HL-60 (cell line): Measurements from ENCODE around the gene CFAP97D2.

Source experiments
- DNase-seq, 2 experiments: peaks; one replicate each; pipeline ENCODE4 v3.0.0-alpha.2; 2010 to 2020; ENCODE audit warnings: low read depth in 1 of 2, low spot score in 1 of 2
- H3K27ac ChIP-seq: fragments of 250-450 bp; sonication (Bioruptor Pico); replicated peaks from 2 replicates; pipeline ENCODE4 v1.5.1; 2020; ENCODE audit warnings: mild to moderate bottlenecking, moderate library complexity
- H3K27me3 ChIP-seq: fragments of 250-450 bp; sonication (Bioruptor Pico); 2 replicates; pipeline ENCODE4 v1.5.1; 2021; ENCODE audit warnings: mild to moderate bottlenecking, moderate library complexity; ENCODE audit not compliant: insufficient read depth, poor library complexity, severe bottlenecking
- H3K4me3 ChIP-seq: replicated peaks from 2 replicates; pipeline ENCODE4 v1.5.1; 2011; ENCODE audit warnings: mild to moderate bottlenecking, control low read depth, low read length; ENCODE audit not compliant: insufficient read depth
- GABPA ChIP-seq: IDR thresholded peaks from 2 replicates; pipeline ENCODE4 v1.6.1; 2012; ENCODE audit warnings: low read depth
- POLR2AphosphoS5 ChIP-seq: IDR thresholded peaks from 2 replicates; pipeline ENCODE4 v1.6.1; 2012; ENCODE audit warnings: low read depth
- SPI1 ChIP-seq: IDR thresholded peaks from 2 replicates; pipeline ENCODE4 v1.6.1; 2012; ENCODE audit warnings: low read depth, mild to moderate bottlenecking, borderline replicate concordance
- microRNA-seq: library from miRNA; unstranded; fragments of <30 nt; microRNA quantifications from one replicate; pipeline ENCODE4, GENCODE V29; 2018
- TF ChIP-seq, protein P1 (sequence below): IDR thresholded peaks from one replicate; pipeline ENCODE4 v1.5.1; 2011; ENCODE audit warnings: low read length, control low read depth, inconsistent platforms; ENCODE audit not compliant: insufficient read depth
- TF ChIP-seq, protein P2 (sequence below): IDR thresholded peaks from 2 replicates; pipeline ENCODE4 v1.6.1; 2012; ENCODE audit warnings: low read depth; ENCODE audit not compliant: insufficient replicate concordance

The CFAP97D2 gene

DNA sequence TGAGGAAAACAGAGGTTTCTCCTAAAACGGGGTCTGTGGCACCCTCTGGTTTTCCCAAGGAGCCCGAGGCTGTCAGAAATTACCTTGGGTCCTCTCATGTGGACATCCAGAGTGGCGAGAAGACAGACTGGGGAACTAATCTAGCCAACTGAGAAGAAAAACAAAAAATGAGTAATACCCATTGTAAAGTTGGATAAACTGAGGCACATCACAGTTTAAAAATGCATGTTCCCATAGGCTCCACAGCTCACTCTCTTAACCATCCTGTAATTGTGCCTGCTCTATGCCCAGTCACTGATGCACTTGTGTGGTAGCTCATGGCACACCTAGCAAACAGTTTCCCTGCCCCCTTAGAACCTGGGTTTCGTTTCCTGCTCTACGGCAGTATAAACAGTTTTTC, 87.2 kb downstream of the CFAP97D2 start:
- no peak overlapping the region for H3K27ac ChIP-seq
- TF ChIP-seq, protein P1, sequence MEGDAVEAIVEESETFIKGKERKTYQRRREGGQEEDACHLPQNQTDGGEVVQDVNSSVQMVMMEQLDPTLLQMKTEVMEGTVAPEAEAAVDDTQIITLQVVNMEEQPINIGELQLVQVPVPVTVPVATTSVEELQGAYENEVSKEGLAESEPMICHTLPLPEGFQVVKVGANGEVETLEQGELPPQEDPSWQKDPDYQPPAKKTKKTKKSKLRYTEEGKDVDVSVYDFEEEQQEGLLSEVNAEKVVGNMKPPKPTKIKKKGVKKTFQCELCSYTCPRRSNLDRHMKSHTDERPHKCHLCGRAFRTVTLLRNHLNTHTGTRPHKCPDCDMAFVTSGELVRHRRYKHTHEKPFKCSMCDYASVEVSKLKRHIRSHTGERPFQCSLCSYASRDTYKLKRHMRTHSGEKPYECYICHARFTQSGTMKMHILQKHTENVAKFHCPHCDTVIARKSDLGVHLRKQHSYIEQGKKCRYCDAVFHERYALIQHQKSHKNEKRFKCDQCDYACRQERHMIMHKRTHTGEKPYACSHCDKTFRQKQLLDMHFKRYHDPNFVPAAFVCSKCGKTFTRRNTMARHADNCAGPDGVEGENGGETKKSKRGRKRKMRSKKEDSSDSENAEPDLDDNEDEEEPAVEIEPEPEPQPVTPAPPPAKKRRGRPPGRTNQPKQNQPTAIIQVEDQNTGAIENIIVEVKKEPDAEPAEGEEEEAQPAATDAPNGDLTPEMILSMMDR, result no peak
- DNase-seq, result no peak
- no peak overlapping the region for H3K4me3 ChIP-seq
- H3K27me3 ChIP-seq, result no peaks in the 10 kb centered on the region

GRCh38 chr13:114268344-114269280, 89.6 kb downstream of the CFAP97D2 start:
- DNase-seq, result no peak
- TF ChIP-seq SPI1 (no peak), GABPA (no peak), POLR2AphosphoS5 (no peak)
- TF ChIP-seq, protein P1, result no peak
- TF ChIP-seq, protein P2, sequence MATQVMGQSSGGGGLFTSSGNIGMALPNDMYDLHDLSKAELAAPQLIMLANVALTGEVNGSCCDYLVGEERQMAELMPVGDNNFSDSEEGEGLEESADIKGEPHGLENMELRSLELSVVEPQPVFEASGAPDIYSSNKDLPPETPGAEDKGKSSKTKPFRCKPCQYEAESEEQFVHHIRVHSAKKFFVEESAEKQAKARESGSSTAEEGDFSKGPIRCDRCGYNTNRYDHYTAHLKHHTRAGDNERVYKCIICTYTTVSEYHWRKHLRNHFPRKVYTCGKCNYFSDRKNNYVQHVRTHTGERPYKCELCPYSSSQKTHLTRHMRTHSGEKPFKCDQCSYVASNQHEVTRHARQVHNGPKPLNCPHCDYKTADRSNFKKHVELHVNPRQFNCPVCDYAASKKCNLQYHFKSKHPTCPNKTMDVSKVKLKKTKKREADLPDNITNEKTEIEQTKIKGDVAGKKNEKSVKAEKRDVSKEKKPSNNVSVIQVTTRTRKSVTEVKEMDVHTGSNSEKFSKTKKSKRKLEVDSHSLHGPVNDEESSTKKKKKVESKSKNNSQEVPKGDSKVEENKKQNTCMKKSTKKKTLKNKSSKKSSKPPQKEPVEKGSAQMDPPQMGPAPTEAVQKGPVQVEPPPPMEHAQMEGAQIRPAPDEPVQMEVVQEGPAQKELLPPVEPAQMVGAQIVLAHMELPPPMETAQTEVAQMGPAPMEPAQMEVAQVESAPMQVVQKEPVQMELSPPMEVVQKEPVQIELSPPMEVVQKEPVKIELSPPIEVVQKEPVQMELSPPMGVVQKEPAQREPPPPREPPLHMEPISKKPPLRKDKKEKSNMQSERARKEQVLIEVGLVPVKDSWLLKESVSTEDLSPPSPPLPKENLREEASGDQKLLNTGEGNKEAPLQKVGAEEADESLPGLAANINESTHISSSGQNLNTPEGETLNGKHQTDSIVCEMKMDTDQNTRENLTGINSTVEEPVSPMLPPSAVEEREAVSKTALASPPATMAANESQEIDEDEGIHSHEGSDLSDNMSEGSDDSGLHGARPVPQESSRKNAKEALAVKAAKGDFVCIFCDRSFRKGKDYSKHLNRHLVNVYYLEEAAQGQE, result no peak
- H3K27ac ChIP-seq, result no peak overlapping the region

GRCh38 chr13:114269281-114269770, 90.3 kb downstream of the CFAP97D2 start:
- Histone ChIP-seq H3K27ac (no peak overlapping the region), H3K27me3 (no peaks in the 10 kb centered on the region), H3K4me3 (no peak overlapping the region)
- no peak for TF ChIP-seq POLR2AphosphoS5
- TF ChIP-seq SPI1, result no peak
- TF ChIP-seq, protein P2, result no peak
- TF ChIP-seq, protein P1, result no peak
- TF ChIP-seq GABPA, result no peak
- no peak for DNase-seq

More at GRCh38 chr13:114268344-114269280, 89.6 kb downstream of the CFAP97D2 start:
- Histone ChIP-seq H3K4me3 (no peak overlapping the region), H3K27me3 (no peaks in the 10 kb centered on the region)

Small RNAs within 50 kb of the gene (microRNA-seq; reads per million reads assigned to microRNA genes)
- gene MIR548AR, result 8.4 reads per million, percentile 28 among the genes with 10 or more reads in this experiment
